Measurements from ENCODE around the gene COL16A1.

GRCh38 chr1:31736675-31737074 lies 32.9 kb upstream of the COL16A1 start:
- TF ChIP-seq CTCF (IDR thresholded peaks at IDR 0.05) (no peak), POLR2A (IDR thresholded peaks at IDR 0.05) (no peak)

Data from tibial nerve (tissue), 3 donors.